Measurements from ENCODE around the gene ACOT13.

GRCh38 chr6:24752503-24752902, 85.6 kb downstream of the ACOT13 start:
- TF ChIP-seq CTCF (IDR thresholded peaks at IDR 0.05; ENCODE audit: low read depth, low read length, poor library complexity, severe bottlenecking), result no peak
- TF ChIP-seq EZH2phosphoT487 (IDR thresholded peaks at IDR 0.05; ENCODE audit: borderline replicate concordance, low read length), result no peak
